HFFc6 (cell line): ENCODE measurements around the gene GTF2B. TPM values are rescaled to one million over a fixed set of nuclear protein-coding genes. Genes with fewer than 3 reads are reported as not detected.

ENCODE experiments used
- DNase-seq: peaks from one replicate; pipeline ENCODE4 v3.0.0-alpha.2; 2018
- H3K27ac Mint-ChIP-seq: 2 replicates; pipeline ENCODE4 v1.8.0; 2020; ENCODE audit warnings: mild to moderate bottlenecking, mixed read lengths
- H3K27me3 Mint-ChIP-seq: 2 replicates; pipeline ENCODE4 v1.8.0; 2021; ENCODE audit warnings: mild to moderate bottlenecking, moderate library complexity, mixed read lengths; ENCODE audit not compliant: insufficient read depth
- H3K36me3 Mint-ChIP-seq: 2 replicates; pipeline ENCODE4 v1.8.0; 2021; ENCODE audit warnings: low read depth, mixed read lengths
- H3K4me1 Mint-ChIP-seq: 2 replicates; pipeline ENCODE4 v1.8.0; 2020; ENCODE audit warnings: low read depth, mixed read lengths
- H3K4me3 Mint-ChIP-seq: 2 replicates; pipeline ENCODE4 v1.8.0; 2020; ENCODE audit warnings: mild to moderate bottlenecking, moderate library complexity, mixed read lengths
- H3K9me3 Mint-ChIP-seq: 2 replicates; pipeline ENCODE4 v1.8.0; 2020; ENCODE audit warnings: mild to moderate bottlenecking, mixed read lengths
- total RNA-seq, 6 experiments: library from RNA; stranded (reverse); fragmentation: NEBNext Ultra II Directional; extraction: Animal tissue kit (Norgen Biotek cat#: 25700); gene quantifications; 2 replicates in 1 of 6; 3 replicates in 5 of 6; pipeline ENCODE4 v1.2.3, GENCODE V29; 2021
- TF ChIP-seq, protein P1 (sequence below): fragments of 200-600 bp; sonication (generic); IDR thresholded peaks from 2 replicates; pipeline ENCODE4 v1.5.0; 2021; ENCODE audit warnings: antibody characterized with exemption, mild to moderate bottlenecking

GTF2B gene
- total RNA-seq, 6 experiments from 2014 or later, result 24.8 to 29.7 (median 27.0) TPM

DNA sequence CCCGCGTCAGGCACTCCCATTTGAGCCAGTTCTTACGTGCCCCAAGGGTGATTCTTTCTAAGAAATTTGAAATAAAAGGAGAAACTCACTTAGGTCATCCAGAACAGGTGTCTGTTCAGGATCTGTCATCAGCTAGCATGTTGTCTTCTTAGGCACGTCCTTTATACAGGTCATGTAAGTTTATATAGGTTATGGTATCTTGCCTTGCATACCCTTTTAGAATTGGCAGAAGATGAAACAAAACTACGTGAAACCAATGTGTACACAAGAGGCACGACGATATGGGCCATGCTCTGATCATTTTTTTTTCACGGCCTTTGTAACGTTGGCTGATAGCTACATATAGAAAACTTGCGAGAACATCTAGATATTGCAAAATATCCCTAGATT, 579 bp upstream of the GTF2B start:
- Mint-ChIP-seq H3K36me3 (no peaks in the 10 kb centered on the region), H3K4me1 (peaks cover 35% of the 10 kb centered on the region), H3K9me3 (no peaks in the 10 kb centered on the region; the same call in 1 of the 2 replicates), H3K4me3 (peak overlapping the region; percentile 86), H3K27me3 (peaks cover 4% of the 10 kb centered on the region; the same call in 1 of the 2 replicates), H3K27ac (peak overlapping the region; percentile 98)
- DNase-seq, result no peak
- TF ChIP-seq, protein P1, sequence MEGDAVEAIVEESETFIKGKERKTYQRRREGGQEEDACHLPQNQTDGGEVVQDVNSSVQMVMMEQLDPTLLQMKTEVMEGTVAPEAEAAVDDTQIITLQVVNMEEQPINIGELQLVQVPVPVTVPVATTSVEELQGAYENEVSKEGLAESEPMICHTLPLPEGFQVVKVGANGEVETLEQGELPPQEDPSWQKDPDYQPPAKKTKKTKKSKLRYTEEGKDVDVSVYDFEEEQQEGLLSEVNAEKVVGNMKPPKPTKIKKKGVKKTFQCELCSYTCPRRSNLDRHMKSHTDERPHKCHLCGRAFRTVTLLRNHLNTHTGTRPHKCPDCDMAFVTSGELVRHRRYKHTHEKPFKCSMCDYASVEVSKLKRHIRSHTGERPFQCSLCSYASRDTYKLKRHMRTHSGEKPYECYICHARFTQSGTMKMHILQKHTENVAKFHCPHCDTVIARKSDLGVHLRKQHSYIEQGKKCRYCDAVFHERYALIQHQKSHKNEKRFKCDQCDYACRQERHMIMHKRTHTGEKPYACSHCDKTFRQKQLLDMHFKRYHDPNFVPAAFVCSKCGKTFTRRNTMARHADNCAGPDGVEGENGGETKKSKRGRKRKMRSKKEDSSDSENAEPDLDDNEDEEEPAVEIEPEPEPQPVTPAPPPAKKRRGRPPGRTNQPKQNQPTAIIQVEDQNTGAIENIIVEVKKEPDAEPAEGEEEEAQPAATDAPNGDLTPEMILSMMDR, result no peak

DNA sequence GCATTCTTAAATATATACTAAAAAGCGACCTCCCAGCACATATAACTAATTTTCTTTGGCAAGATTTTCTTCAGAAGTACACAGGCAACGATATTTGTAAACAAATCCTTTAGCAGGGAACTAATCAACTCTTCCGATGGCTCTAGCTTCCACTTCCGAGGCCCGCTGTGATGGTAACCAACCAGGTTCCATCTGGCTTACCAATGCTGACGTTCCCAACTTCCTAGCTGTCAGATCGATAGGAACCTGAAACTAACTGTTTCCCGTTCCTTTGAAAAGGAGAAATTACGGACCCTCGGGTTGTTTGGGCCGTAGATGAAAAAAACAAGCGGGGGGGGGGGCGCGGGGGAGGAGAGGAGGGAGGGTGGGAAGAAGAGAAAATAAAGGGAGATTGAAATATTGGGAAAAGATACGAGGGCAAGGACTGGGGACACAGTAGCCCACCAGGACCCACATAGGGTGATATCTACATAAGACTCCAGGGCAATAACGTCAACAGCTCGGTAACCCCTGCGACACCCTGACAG, 513 bp downstream of the GTF2B start:
- peak overlapping the region; percentile 98 for H3K27ac Mint-ChIP-seq
- peak; percentile 29 for DNase-seq
- H3K4me3 Mint-ChIP-seq, result peak overlapping the region; percentile 86
- no peaks in the 10 kb centered on the region; the same call in 1 of the 2 replicates for H3K9me3 Mint-ChIP-seq
- H3K36me3 Mint-ChIP-seq, result peaks cover 4% of the 10 kb centered on the region; the same call in 1 of the 2 replicates
- TF ChIP-seq, protein P1, result no peak
- peaks cover 4% of the 10 kb centered on the region; the same call in 1 of the 2 replicates for H3K27me3 Mint-ChIP-seq
- peaks cover 35% of the 10 kb centered on the region for H3K4me1 Mint-ChIP-seq

DNA sequence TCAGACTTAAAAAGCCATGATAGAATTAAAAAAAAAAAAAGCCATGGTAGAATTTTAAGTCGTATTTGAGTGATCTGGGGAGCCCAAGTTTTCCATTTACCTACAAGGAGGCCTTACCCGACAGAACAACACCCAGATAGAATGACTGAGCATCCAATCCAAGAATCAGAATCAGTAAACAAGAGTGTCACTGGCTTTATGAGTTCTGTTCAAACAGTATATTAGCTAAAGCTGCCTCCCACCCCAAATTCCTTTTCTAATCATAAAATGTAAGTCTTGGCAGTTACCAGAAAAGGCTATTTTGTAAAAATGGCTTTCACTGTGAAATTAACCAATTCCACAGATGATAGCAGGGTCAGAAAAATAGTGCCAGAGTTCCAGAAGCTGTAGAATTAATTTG, 1.2 kb downstream of the GTF2B start:
- no peaks in the 10 kb centered on the region; the same call in 1 of the 2 replicates for H3K9me3 Mint-ChIP-seq
- TF ChIP-seq, protein P1, result no peak
- peaks cover 4% of the 10 kb centered on the region; the same call in 1 of the 2 replicates for H3K36me3 Mint-ChIP-seq
- H3K4me1 Mint-ChIP-seq, result peaks cover 35% of the 10 kb centered on the region
- peak overlapping the region; percentile 98 for H3K27ac Mint-ChIP-seq
- DNase-seq, result no peak
- peak overlapping the region; percentile 86 for H3K4me3 Mint-ChIP-seq
- H3K27me3 Mint-ChIP-seq, result peaks cover 4% of the 10 kb centered on the region; the same call in 1 of the 2 replicates

DNA sequence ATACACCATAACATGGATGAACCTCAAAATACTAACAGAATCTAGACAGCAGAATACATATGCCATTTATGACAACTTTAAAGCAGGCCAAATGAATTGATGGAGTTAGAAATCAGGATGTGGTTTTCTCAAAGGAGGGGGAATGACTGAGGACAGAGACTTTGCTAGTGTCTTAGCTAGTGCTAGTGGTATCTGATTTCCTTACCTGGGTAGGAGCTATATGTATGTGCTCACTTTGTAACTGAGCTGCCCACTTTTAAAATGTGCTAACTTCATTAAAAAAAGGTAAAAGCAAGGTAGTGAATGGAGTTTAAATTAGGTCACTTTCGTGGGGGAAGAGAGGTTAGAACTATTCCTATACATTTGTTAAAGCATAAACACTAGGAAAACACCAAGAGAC, 2.6 kb downstream of the GTF2B start:
- peak overlapping the region; percentile 53 for H3K4me3 Mint-ChIP-seq
- H3K9me3 Mint-ChIP-seq, result no peaks in the 10 kb centered on the region; the same call in 1 of the 2 replicates
- H3K27ac Mint-ChIP-seq, result peak overlapping the region; percentile 4; the same call in 1 of the 2 replicates
- peaks cover 4% of the 10 kb centered on the region; the same call in 1 of the 2 replicates for H3K27me3 Mint-ChIP-seq
- peaks cover 4% of the 10 kb centered on the region; the same call in 1 of the 2 replicates for H3K36me3 Mint-ChIP-seq
- peaks cover 42% of the 10 kb centered on the region for H3K4me1 Mint-ChIP-seq
- TF ChIP-seq, protein P1, result no peak
- DNase-seq, result no peak

DNA sequence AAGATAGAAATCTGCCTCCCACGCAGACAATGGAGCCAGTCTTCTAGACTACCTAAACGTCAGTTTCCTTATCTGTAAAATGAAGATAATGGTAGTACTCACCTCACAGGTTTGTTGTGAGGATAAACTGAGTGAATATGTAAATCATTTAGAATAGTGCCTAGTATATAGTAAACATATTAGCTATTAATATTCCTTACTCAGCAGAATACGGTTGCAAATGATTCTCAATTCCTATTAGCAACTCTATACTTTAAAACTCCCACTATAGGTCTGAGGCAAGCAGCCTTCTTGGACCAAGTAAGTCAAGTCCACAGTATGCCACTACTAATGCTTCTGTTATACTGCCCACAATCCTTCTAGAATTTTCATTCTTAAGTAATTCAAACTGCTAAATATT, 5.4 kb downstream of the GTF2B start:
- DNase-seq, result no peak
- Mint-ChIP-seq H3K4me1 (peaks cover 53% of the 10 kb centered on the region), H3K36me3 (peaks cover 14% of the 10 kb centered on the region; the same call in 1 of the 2 replicates), H3K4me3 (no peak overlapping the region), H3K9me3 (no peaks in the 10 kb centered on the region), H3K27me3 (no peaks in the 10 kb centered on the region), H3K27ac (no peak overlapping the region)
- TF ChIP-seq, protein P1, result no peak
